Measurements from ENCODE around the gene C1orf232. TPM values are rescaled to one million over a fixed set of nuclear protein-coding genes. Genes with fewer than 3 reads are reported as not detected.

C1orf232 gene
- total RNA-seq, 1 experiment from 2014 or later = not detected

DNA sequence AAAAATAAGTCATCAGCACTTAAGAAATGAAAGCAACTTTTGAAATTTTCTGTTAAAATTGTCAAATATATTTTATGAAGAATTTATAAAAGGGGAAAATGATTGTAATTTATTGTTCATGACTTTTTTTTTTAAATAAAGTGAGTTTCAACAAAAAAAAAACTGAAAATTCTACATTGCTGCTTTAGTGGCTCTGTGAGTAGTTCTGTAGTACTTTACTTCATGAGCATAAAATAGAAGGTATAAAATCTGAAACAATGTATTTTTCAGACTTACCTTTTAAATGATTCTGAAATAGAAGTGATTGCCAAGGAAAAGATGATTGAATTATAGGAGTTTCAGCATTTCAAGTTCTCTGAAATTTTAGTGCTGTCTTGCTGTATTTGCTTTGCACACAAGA is 43.4 kb downstream of the C1orf232 start:
- H3F3A ChIP-seq (ENCODE audit: low read length, unreplicated experiment) = peaks cover 17% of the 10 kb centered on the region
- DNase-seq (no peak), ATAC-seq (no peak)
- intact Hi-C loops (cut with micrococcal nuclease) = no loop called here
- H3K4me2 ChIP-seq (ENCODE audit: low read length) = peak overlapping the region; percentile 76
- no peak overlapping the region for H2AFZ ChIP-seq (ENCODE audit: low read length)
- H3K27me3 ChIP-seq (ENCODE audit: low read length) = no peaks in the 10 kb centered on the region
- H3K9ac ChIP-seq (ENCODE audit: low read length) = peak overlapping the region; percentile 53
- ChIA-PET CTCF (interaction anchor here (1.5 kb wide), 1 partner anchor 20 kb away, joined by 5 read pairs; no protein-coding TSS in a partner anchor), POLR2A (ENCODE audit: unreplicated experiment) (interaction anchor here (0.7 kb wide), 1 partner anchor 250 kb away, joined by 3 read pairs; no protein-coding TSS in a partner anchor)
- no peaks in the 10 kb centered on the region for H3K9me2 ChIP-seq (replicated peaks; ENCODE audit: low read length)
- no peaks in the 10 kb centered on the region for H3K9me3 ChIP-seq (ENCODE audit: low read length)
- H3K36me3 ChIP-seq (ENCODE audit: low read depth, low read length) = no peaks in the 10 kb centered on the region
- peaks cover 69% of the 10 kb centered on the region for H3K4me1 ChIP-seq (ENCODE audit: insufficient read depth, low read length)
- TF ChIP-seq, protein P1, sequence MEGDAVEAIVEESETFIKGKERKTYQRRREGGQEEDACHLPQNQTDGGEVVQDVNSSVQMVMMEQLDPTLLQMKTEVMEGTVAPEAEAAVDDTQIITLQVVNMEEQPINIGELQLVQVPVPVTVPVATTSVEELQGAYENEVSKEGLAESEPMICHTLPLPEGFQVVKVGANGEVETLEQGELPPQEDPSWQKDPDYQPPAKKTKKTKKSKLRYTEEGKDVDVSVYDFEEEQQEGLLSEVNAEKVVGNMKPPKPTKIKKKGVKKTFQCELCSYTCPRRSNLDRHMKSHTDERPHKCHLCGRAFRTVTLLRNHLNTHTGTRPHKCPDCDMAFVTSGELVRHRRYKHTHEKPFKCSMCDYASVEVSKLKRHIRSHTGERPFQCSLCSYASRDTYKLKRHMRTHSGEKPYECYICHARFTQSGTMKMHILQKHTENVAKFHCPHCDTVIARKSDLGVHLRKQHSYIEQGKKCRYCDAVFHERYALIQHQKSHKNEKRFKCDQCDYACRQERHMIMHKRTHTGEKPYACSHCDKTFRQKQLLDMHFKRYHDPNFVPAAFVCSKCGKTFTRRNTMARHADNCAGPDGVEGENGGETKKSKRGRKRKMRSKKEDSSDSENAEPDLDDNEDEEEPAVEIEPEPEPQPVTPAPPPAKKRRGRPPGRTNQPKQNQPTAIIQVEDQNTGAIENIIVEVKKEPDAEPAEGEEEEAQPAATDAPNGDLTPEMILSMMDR (conservative IDR thresholded peaks at IDR 0.05; ENCODE audit: low read depth, low read length) = no peak
- no peak for TF ChIP-seq EZH2phosphoT487 (IDR thresholded peaks at IDR 0.05; ENCODE audit: borderline replicate concordance, low read length)
- no peak for TF ChIP-seq EZH2 (IDR thresholded peaks at IDR 0.05; ENCODE audit: low read length, unreplicated experiment)
- no peaks in the 10 kb centered on the region for H4K20me1 ChIP-seq (ENCODE audit: low read length)
- peak overlapping the region; percentile 94 for H3K27ac ChIP-seq (ENCODE audit: low read length)
- H3K79me2 ChIP-seq (ENCODE audit: low read length) = peaks cover 29% of the 10 kb centered on the region
- BruUV-seq (replicated peaks) = no TSS peak
- no peak overlapping the region for H3K4me3 ChIP-seq (ENCODE audit: low read length)

DNA sequence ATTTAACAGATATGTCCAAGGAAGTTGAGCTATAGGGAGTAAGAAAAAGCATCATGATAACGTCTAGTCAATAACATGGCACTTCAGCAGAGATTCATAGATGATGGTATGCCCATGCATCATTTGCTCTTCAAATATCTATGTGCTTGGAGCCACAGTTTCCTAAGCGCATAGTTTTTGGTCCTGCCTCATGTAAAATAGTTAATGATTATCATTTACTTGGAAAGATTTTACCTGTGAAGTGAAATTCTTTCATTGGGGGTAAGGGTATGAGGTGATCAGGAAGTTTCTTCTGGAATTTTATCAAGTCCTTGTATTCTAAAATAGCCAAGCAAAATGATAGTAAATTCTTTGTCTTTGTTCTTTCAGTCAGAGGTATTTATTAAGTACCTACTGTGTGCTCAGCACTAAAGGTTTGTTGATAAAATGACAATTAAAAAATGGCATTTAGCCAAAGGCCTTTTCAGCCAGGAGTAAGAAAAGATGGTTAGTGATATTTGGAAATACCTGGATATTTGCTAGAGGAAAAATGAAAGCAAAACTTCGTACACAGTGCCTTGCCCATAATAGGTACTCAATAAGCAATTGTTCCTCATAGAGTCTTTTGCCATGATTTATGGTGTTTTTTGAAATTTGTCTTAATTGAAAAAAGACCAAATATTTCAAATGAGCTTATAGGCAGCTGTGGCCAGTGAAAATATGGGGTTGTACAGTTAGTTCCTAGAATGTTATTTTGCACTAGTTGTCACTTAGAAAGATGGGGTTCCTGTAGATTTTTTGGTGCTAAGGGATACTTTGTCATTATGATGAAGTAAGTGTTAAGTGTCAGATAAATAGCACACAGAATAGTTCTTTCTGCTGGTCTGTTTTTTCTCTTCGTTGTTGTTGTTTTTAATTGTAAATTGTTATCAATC is 44.1 kb downstream of the C1orf232 start:
- ChIA-PET POLR2A (ENCODE audit: unreplicated experiment) (no interaction called here), CTCF (interaction anchor here (1.0 to 1.6 kb wide), 2 partner anchors 20 to 109 kb away, joined by 5 to 24 read pairs; partner anchors contain the start of gene CEP85)
- Histone ChIP-seq H3K9me2 (replicated peaks; ENCODE audit: low read length) (no peaks in the 10 kb centered on the region), H4K20me1 (ENCODE audit: low read length) (no peaks in the 10 kb centered on the region), H3K4me1 (ENCODE audit: insufficient read depth, low read length) (peaks cover 69% of the 10 kb centered on the region), H3F3A (ENCODE audit: low read length, unreplicated experiment) (peaks cover 17% of the 10 kb centered on the region), H3K36me3 (ENCODE audit: low read depth, low read length) (no peaks in the 10 kb centered on the region), H3K79me2 (ENCODE audit: low read length) (peaks cover 35% of the 10 kb centered on the region), H3K4me3 (ENCODE audit: low read length) (no peak overlapping the region), H2AFZ (ENCODE audit: low read length) (no peak overlapping the region), H3K27me3 (ENCODE audit: low read length) (no peaks in the 10 kb centered on the region), H3K27ac (ENCODE audit: low read length) (peak overlapping the region; percentile 94), H3K9me3 (ENCODE audit: low read length) (no peaks in the 10 kb centered on the region), H3K9ac (ENCODE audit: low read length) (0 out of 2 replicates have a peak overlapping the region, but pooled peaks have one; percentile 28), H3K4me2 (ENCODE audit: low read length) (peak overlapping the region; percentile 76)
- TF ChIP-seq, protein P1 (conservative IDR thresholded peaks at IDR 0.05; ENCODE audit: low read depth, low read length) = no peak
- TF ChIP-seq EZH2 (IDR thresholded peaks at IDR 0.05; ENCODE audit: low read length, unreplicated experiment) (no peak), EZH2phosphoT487 (IDR thresholded peaks at IDR 0.05; ENCODE audit: borderline replicate concordance, low read length) (no peak)
- no TSS peak for BruUV-seq (replicated peaks)
- intact Hi-C loops (cut with micrococcal nuclease) = no loop called here
- no peak for DNase-seq
- ATAC-seq = no peak

Measured in PC-3 (cell line).